CD4-positive, alpha-beta T cell treated with Interleukin-15 for 4 hours (primary cell): ENCODE data around the gene ROR1.

Experiments used
- DNase-seq: peaks from one replicate; pipeline ENCODE4 v3.0.0-alpha.2; 2020; ENCODE audit warnings: low spot score

The ROR1 gene

GRCh38 chr1:63884486-63884885 lies 110.7 kb downstream of the ROR1 start:
- no peak for DNase-seq

- DNase-seq: no peak
These were observed 112.1 kb downstream of the ROR1 start for GRCh38 chr1:63885899-63886298.

DNA sequence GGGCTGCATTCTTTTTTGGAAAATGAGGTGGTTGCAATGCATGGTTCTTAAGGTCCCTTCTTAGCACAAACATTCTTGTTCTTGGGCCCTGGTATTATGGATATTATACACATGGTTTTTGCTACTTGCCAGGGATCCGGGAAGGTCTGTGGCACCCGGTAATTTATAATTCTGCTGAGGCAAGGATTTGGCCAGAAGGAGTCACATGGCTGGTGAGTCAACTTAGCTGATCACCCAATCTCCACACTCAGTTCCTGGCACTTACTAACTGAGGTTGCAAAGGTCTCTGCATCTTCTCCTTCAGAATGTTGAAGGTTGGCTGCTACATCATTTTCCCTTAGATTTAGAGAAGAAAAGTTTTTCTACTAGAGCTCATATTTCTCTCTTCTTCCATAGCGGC lies 112.5 kb downstream of the ROR1 start:
- DNase-seq: no peak

DNA sequence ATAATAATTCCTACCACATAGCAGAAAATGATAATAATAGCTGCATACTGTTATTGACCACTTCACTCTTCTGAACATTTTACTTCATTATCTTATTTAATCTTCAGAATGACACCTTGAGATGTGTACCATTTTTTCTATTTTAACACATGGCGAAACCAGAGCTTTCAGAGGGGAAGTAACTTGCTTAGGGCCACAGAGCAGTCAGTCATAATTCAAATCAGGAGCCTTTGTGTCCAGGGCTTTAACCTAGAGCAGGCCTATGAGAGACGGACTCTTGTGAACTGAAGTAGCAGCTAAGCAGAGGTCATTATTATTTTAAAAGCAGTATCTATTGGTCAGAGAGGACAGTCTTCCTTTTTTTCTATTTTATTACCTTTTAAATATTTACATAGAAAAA lies 114.0 kb downstream of the ROR1 start:
- no peak for DNase-seq

DNA sequence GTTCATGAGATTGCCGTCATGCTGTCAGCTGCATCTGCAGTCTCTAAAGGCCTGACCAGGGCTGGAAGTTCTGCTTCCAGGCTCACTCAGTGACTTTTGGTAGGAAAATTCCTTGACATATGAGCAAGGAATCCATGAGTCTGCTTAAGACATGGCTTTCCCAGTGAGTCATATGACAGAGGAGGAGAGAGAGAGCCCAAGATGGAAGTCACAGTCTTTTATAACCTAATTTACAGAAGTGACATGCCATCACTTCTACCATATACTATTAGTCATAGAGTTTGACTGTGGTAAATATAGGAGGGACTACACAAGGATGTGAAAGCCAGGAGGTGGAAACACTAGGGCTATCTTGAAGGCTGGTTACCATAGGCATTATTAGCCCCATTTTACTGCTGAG lies 115.2 kb downstream of the ROR1 start:
- no peak for DNase-seq

- no peak for DNase-seq
These were observed 116.7 kb downstream of the ROR1 start for GRCh38 chr1:63890468-63890867.

DNA sequence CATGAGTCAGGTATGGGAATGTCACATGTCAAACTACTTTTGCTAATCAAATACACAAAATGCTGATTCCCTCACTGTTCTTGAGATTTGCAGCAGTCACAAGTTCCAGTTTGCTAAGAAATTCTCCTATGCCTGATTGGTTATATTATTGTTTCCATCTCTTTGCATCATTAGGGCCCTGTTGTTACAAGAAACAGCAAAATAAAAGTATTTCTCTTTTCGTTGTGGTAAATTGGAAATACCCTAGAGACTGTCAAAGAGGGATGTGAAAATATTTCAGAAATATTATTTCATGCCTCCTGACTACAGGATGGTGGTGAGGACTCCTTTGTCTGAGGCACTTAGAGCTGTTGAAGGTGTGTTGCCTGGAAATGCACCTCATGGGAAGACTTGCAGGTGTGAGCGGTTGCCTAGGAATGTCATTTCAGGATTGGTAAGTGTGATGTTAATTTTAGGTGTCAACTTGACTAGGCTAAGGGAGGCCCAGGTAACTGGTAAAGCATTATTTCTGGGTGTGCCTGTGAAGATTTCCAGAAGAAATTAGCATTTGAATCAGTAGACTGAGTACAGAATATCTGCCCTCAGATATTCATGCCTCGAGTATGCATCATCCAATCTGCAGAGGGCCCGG lies 117.4 kb downstream of the ROR1 start:
- DNase-seq: no peak

DNA sequence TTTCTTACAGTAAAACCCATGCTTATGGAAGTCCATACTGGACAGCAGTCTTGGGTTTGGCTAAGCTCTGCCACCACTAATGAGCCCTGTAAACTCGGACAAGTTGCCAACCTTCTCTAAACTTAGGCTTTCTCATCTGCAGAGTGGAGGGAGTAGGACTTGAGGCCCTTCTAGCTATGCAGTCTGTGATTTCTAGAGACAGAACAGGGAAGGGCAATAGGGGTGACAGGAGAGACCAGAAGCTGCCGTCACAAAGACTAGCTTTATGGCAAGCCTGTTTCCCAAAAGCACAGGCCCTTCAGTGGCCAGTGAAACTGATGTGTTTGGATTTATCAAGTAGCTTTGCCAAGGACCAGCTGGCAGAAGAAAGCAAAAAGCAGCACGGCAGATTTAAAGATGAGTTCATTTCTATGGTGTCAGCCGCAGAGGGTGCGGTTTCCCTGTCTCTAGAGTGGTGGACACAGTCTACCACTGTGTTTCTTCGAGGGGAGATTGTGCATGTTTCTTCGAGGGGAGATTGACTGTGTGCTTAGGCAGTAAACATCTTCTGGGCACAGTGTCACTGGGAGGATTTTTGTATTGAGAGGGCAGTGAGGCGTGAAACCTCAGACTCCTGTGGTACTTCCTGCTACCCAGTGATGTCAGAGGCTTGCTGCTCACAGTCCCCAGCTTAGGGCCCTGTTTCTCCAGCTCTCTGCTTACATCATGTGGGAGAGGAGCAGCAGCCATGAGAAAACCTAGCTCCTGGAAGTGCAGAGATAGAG lies 119.0 kb downstream of the ROR1 start:
- DNase-seq: no peak

DNA sequence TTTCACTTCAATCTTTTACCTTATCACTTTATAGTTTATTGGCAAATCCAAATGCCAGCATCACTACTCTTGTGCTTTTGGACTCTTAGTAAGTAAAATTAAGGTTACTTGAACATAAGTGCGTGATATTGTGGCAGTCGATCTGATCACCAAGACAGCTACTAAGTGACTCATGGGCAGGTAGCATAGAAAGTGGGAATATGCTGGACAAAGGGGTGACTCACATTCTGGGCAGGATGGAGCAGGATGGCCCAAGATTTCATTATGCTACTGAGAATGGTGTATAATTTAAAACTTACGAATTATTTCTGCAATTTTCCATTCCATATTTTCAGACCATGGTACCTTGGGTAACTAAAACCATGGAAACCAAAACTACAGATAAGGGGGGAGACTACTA lies 120.2 kb downstream of the ROR1 start:
- no peak for DNase-seq

GRCh38 chr1:63894627-63895265 lies 120.9 kb downstream of the ROR1 start:
- no peak for DNase-seq

DNA sequence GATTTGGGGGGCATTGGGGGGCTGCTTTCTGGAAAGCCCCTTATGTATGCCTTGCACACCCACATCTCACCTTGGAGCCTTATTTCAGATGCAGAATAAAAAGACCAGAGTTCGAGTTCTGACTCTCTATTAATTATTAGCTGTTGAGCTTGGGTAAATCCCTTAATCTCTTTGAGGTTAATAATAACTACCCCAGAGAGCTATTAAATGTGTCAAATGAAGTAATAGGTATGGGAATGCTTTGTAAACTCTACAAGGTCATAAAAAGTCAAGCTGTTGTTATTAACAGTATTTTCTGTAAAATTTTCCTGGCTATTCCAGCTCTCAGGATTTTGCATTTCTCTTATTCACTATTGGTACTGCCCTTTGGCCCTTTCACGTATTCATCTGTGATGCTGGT lies 122.9 kb downstream of the ROR1 start:
- no peak for DNase-seq

DNA sequence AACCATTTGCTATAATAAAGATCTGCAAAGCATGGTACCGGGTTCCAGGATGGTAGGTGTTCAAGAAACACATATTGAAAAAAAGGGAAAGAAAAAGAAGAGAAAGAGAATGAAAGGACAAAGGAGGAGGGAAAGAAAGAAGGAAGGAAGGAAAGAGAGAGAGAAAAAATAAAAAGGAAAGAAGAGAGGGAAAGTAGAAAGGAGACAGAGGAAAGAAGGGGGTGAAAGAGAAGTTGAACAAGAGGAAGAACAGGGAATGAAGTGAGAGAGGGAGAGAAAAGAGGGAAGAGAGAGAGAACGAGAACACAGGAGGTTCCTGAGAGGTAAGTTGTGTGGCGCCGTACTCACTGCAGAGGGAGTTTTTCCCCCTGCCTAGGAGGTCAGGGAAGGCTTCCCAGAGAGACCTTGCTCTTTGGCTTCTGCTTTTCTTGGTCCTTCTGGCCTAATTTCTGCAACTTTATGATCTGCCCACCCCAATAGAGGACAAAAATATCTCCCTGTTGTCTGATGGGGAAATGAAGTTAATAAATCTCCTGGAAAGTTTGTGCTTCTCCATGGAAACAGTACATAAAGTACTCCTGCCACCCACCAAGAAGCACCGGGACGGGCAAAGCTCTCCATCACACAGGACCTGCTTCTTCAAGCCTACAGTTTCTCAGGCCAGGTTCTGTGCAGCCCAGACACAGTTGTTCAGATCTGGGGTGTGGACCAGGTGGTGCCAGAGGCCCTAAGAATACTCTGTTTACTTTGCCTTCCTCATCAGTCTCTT lies 124.8 kb downstream of the ROR1 start:
- DNase-seq: no peak

GRCh38 chr1:63901094-63901493 lies 127.3 kb downstream of the ROR1 start:
- DNase-seq: no peak

DNA sequence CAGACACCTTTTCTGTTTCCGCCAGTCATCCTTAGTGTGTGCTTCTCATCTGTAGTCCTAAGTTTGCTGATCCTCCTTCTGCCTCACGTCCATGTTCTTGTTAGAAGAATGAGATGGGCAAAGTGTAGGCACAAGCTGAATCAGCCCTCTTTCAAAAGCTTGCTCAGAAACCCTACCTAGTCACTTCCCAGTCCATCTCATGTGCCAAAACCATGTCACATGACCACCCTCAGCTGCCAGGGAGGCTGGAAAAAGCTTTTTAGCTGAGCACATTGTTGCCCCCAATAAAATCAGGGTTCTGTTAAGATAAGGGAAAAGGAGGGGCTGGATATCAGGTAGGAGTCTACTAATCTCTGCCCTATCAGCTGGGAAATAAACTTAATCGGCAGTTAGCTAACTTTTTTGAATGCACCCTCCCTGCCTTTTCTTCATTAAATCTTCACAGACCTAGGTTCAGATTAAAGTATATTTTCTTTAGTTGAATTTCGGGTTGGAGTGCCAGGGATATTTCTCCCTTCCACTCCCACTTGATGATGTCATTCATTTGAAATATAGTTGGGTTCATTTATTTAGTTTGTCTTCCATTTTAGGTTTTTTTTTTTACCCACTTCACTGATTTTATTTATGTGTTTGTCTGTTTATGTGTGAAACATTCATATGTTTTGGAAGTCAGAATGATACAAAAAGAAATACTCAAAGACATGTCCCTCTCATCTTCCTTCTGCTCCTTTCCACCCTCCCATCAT lies 129.2 kb downstream of the ROR1 start:
- no peak for DNase-seq

- DNase-seq: no peak
These were observed 130.3 kb downstream of the ROR1 start for GRCh38 chr1:63903947-63904610.

DNA sequence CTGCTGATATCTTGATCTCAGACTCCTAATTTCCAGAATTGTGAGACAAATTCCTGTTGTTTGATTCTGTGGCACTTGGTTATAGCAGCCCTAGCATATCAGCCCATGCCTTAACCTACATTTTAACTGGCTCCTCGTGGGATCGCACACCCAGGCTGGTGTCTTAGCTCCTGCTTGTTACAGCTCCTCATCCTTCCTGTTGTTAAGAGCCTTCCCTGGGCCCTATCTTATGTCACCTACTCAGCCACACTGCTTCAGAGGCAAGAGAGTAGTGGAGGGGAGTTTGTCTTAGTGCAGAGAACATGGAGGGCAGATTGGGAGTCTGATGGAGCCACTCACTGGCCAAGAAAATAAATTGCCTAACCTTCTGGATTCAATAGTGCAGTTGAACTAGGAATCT lies 131.0 kb downstream of the ROR1 start:
- DNase-seq: no peak

DNA sequence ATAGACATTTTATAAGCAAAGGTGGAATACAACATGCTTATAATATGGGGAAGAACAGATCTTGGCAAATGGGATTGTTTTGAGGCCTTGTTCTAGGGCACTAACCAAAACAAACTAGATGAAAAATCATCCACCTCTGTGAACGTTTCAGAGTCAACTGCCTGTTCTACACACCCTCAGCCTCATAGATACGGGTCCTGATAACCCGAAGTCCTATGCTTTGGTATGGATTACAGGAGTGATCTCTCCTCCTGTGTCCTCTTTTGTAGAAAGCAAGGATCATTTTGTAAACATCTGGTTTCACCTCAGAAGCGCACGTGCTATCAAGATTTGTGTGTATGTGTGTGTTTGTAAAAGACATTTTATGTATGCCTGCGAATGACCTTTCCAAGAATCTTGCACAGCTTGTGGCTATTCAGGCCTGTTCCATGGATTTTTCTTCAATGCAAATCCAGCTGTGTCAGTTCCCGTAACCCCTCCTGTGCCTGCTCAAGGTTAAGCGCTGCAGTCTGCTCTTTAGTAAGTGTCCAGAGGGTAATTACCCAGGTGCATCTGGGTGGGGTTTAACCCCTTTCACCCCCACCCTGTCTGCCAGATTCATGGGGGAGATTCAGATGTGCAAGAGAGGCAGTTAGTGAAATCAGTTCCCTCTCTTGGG lies 132.4 kb downstream of the ROR1 start:
- no peak for DNase-seq

GRCh38 chr1:63907051-63907450 lies 133.2 kb downstream of the ROR1 start:
- DNase-seq: no peak

DNA sequence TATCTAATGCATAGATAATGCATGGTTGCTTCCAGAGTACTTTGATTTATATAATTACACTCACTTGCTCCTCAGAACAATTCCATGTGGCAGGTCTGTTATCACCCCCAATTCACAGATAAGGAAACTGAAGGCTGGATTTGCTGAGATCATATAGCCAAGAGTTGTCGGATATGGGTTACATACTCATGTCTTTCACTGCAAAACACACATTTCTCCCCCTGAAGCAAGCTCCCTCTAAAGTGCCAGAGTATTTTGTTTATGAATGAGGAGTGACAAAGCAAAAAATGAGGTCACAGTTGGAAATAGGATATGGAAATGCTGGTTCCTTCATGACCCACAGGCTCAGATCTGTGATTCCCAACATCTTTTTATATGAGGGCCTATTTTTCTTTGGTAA lies 134.2 kb downstream of the ROR1 start:
- DNase-seq: no peak

GRCh38 chr1:63909526-63909925 lies 135.7 kb downstream of the ROR1 start:
- DNase-seq: no peak

- no peak for DNase-seq
These were observed 137.2 kb downstream of the ROR1 start for GRCh38 chr1:63911049-63911448.
